Measurements from ENCODE around the gene UPK1A. TPM values are rescaled to one million over a fixed set of nuclear protein-coding genes. Genes with fewer than 3 reads are reported as not detected.

UPK1A gene
- total and polyA plus RNA-seq, 2 donors (not counting 3 experiments of a cell fraction or from before 2014, with no cell fraction given), result not detected

GRCh38 chr19:35710784-35711723, 44.7 kb downstream of the UPK1A start:
- DNase-seq (ENCODE audit: low read depth, low spot score) (no peak), FAIRE-seq (no peak)
- CTCF ChIA-PET, result interaction anchor here (0.9 to 1.4 kb wide), 3 partner anchors 9 to 17 kb away, joined by 3 to 5 read pairs (median 4); no protein-coding TSS in a partner anchor
- BruUV-seq (replicated peaks), result no TSS peak
- H3K9me1 ChIP-seq (replicated peaks; ENCODE audit: control insufficient read depth, extremely low read depth, insufficient read depth, low read length), result no peaks in the 10 kb centered on the region
- no peak overlapping the region for H2AFZ ChIP-seq (ENCODE audit: low read depth, low read length)
- H3K4me3 ChIP-seq (replicated peaks in 1 of 3; ENCODE audit: insufficient read depth in 1 of 3, low read depth in 1 of 3, low read length in 3 of 3), result no peak overlapping the region
- intact Hi-C loops (cut with micrococcal nuclease), result no loop called here
- H4K20me1 ChIP-seq (replicated peaks; ENCODE audit: control insufficient read depth, extremely low read depth, insufficient read depth, low read length), result no peaks in the 10 kb centered on the region
- no peaks in the 10 kb centered on the region for H3K9me3 ChIP-seq (replicated peaks; ENCODE audit: control insufficient read depth, insufficient read depth, low read length)
- H3K27me3 ChIP-seq (ENCODE audit: control insufficient read depth in 2 of 2, insufficient read depth in 2 of 2, low read length in 2 of 2), result no peaks in the 10 kb centered on the region
- dilution Hi-C loops (cut with MboI; ENCODE audit: extremely low pct_ligation_motif_present, low sequenced_read_pairs), result no loop called here
- H3K27ac ChIP-seq (ENCODE audit: insufficient read depth, low read depth, low read length), result no peak overlapping the region
- no peak for TF ChIP-seq MYC (IDR thresholded peaks at IDR 0.05; ENCODE audit: low read depth, low read length)
- no peak for TF ChIP-seq POLR2AphosphoS5 (IDR thresholded peaks at IDR 0.05; ENCODE audit: insufficient read depth, low read depth, low read length)
- TF ChIP-seq, protein P1, sequence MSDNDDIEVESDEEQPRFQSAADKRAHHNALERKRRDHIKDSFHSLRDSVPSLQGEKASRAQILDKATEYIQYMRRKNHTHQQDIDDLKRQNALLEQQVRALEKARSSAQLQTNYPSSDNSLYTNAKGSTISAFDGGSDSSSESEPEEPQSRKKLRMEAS (IDR thresholded peaks at IDR 0.05; ENCODE audit: insufficient read depth, insufficient read length), result no peak
- no peak for TF ChIP-seq FOS (IDR thresholded peaks at IDR 0.05; ENCODE audit: borderline replicate concordance, insufficient read depth, low read length)
- no peak for TF ChIP-seq EZH2 (IDR thresholded peaks at IDR 0.05; ENCODE audit: borderline replicate concordance, low read depth, low read length, severe bottlenecking)
- TF ChIP-seq, protein P2, sequence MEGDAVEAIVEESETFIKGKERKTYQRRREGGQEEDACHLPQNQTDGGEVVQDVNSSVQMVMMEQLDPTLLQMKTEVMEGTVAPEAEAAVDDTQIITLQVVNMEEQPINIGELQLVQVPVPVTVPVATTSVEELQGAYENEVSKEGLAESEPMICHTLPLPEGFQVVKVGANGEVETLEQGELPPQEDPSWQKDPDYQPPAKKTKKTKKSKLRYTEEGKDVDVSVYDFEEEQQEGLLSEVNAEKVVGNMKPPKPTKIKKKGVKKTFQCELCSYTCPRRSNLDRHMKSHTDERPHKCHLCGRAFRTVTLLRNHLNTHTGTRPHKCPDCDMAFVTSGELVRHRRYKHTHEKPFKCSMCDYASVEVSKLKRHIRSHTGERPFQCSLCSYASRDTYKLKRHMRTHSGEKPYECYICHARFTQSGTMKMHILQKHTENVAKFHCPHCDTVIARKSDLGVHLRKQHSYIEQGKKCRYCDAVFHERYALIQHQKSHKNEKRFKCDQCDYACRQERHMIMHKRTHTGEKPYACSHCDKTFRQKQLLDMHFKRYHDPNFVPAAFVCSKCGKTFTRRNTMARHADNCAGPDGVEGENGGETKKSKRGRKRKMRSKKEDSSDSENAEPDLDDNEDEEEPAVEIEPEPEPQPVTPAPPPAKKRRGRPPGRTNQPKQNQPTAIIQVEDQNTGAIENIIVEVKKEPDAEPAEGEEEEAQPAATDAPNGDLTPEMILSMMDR (IDR thresholded peaks at IDR 0.05; ENCODE audit: extremely low read depth in 1 of 2, insufficient read depth in 1 of 2, low read depth in 1 of 2, low read length in 2 of 2), result no peak
- no peak for TF ChIP-seq GATA2 (IDR thresholded peaks at IDR 0.05; ENCODE audit: insufficient read depth, insufficient read length, low read depth, low read length)
- TF ChIP-seq JUN (IDR thresholded peaks at IDR 0.05; ENCODE audit: borderline replicate concordance, insufficient read depth, insufficient read length, low read depth), result no peak
- H3K9ac ChIP-seq (replicated peaks; ENCODE audit: extremely low read depth, insufficient read depth, low read length), result no peak overlapping the region
- POLR2A ChIA-PET, result no interaction called here
- H3K4me2 ChIP-seq (ENCODE audit: insufficient read depth, low read length), result no peak overlapping the region
- no peaks in the 10 kb centered on the region for H3K36me3 ChIP-seq (ENCODE audit: control insufficient read depth in 2 of 2, extremely low read depth in 1 of 2, insufficient read depth in 2 of 2, low read length in 2 of 2)
- H3K4me1 ChIP-seq (ENCODE audit: control insufficient read depth, extremely low read depth, insufficient read depth, low read length), result peaks cover 3% of the 10 kb centered on the region
- H3K79me2 ChIP-seq (ENCODE audit: control insufficient read depth, insufficient read depth, low read length), result no peaks in the 10 kb centered on the region
